Neutrophil (primary cell): ENCODE data around the gene OR6K2.

Experiments used
- H3K27ac ChIP-seq: fragments of 200-600 bp; sonication (generic); 2 replicates; pipeline ENCODE4 v1.5.1; 2016; ENCODE audit warnings: mild to moderate bottlenecking, moderate library complexity
- H3K27me3 ChIP-seq: fragments of 200-600 bp; sonication (generic); 2 replicates; pipeline ENCODE4 v1.6.0; 2016; ENCODE audit warnings: mild to moderate bottlenecking
- H3K36me3 ChIP-seq: fragments of 200-600 bp; sonication (generic); 2 replicates; pipeline ENCODE4 v1.5.1; 2017
- H3K4me1 ChIP-seq, 2 experiments: fragments of 200-600 bp in 1 of 2; sonication (generic) in 1 of 2; 1 replicate in 1 of 2; 2 replicates in 1 of 2; pipeline versions ENCODE4 v1.5.1 to v1.6.1; 2013 to 2016; ENCODE audit warnings: low read depth in 1 of 2, low read length in 1 of 2, mild to moderate bottlenecking in 1 of 2, moderate library complexity in 1 of 2; ENCODE audit not compliant: control insufficient read depth in 1 of 2, insufficient read depth in 1 of 2
- H3K4me3 ChIP-seq, 2 experiments: fragments of 200-600 bp in 1 of 2; sonication (generic) in 1 of 2; 1 replicate in 1 of 2; 2 replicates in 1 of 2; pipeline ENCODE4 v1.5.1; 2013 to 2016; ENCODE audit warnings: low read depth in 1 of 2, low read length in 1 of 2, mild to moderate bottlenecking in 1 of 2, moderate library complexity in 1 of 2
- H3K9me3 ChIP-seq: fragments of 200-600 bp; sonication (generic); 2 replicates; pipeline ENCODE4 v1.5.1; 2016
- TF ChIP-seq, protein P1 (sequence below): fragments of 200-600 bp; sonication (generic); IDR thresholded peaks from 2 replicates; pipeline ENCODE4 v1.5.1; 2016; ENCODE audit warnings: antibody characterized with exemption

Gene OR6K2

DNA sequence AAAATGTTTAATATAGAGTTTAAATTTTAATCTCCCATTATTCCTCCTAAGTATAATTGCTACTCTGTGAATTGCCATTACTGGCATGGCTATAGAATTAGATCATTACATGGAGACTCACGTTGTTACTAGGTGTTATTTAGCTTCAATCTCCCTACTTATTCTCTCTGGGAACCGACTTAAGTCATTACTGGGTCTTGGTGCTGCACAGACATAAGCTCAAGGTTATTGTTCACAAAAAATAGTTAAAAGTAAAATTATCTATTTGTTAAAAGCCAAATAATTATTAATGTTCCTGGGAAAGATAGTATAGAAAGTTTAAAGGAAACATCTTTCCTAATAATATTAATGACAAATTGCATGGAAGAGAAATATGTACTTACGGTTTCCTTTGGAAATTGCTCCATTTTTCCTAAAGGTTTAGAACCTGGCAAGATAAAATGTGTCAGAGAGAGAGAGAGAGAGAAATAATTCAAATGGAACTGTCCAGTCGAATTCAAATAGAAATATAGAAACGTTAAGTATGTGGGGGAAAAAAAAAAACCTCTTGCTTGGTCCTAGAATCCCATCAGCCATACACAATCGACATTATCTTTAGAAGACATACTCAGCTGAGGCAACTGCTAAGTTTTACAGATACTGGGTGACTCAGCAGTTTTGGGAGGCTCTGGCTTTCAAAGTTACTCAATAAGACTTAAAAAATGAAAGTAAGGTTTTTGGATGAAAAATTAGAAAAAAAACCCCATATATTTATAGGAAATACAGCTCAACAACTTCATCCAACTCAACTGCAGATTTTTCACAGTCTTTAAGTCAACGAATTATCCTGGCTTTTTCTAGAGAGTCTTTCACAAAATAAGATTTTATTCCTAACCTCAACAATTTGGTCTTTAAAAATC is 14.1 kb downstream of the OR6K2 start, which contains the start of gene SPTA1:
Gene SPTA1, minus strand, starts transcription at position 605 of the 899 bp plus-strand sequence. Its CDS starts 198 bp downstream, at position 407.
- no peaks in the 10 kb centered on the region for H3K27me3 ChIP-seq
- H3K27ac ChIP-seq, result no peak within 1 kb of the TSS
- H3K9me3 ChIP-seq, result no peaks in the 10 kb centered on the region
- H3K36me3 ChIP-seq, result no peaks in the 10 kb centered on the region
- H3K4me1 ChIP-seq, result peaks cover 3 to 6% of the 10 kb centered on the region in 2 experiments
- no peak within 1 kb of the TSS for H3K4me3 ChIP-seq
- TF ChIP-seq, protein P1, sequence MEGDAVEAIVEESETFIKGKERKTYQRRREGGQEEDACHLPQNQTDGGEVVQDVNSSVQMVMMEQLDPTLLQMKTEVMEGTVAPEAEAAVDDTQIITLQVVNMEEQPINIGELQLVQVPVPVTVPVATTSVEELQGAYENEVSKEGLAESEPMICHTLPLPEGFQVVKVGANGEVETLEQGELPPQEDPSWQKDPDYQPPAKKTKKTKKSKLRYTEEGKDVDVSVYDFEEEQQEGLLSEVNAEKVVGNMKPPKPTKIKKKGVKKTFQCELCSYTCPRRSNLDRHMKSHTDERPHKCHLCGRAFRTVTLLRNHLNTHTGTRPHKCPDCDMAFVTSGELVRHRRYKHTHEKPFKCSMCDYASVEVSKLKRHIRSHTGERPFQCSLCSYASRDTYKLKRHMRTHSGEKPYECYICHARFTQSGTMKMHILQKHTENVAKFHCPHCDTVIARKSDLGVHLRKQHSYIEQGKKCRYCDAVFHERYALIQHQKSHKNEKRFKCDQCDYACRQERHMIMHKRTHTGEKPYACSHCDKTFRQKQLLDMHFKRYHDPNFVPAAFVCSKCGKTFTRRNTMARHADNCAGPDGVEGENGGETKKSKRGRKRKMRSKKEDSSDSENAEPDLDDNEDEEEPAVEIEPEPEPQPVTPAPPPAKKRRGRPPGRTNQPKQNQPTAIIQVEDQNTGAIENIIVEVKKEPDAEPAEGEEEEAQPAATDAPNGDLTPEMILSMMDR, result no peak

DNA sequence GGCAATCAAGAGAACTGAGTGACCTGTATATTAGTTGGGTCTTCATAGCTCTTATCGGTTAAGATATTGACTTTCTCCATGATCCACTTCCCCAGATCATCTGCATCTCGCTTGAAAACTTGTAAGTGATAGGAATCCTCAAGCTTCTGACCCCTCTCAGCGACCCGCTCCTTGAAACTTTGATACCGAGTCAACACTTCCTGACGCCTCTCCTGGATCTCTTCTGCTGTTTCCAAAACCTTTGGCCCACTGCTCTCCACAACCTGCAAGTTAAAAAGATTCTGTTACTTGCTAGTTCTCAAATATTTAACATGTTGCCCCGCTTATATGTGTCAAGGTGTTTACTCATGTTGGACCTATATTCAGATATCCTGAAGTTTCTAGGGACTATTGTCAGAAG is 15.4 kb downstream of the OR6K2 start:
- H3K9me3 ChIP-seq, result no peaks in the 10 kb centered on the region
- TF ChIP-seq, protein P1, result no peak
- peaks cover 3 to 6% of the 10 kb centered on the region in 2 experiments for H3K4me1 ChIP-seq
- no peaks in the 10 kb centered on the region for H3K27me3 ChIP-seq
- no peak overlapping the region for H3K4me3 ChIP-seq
- no peak overlapping the region for H3K27ac ChIP-seq
- H3K36me3 ChIP-seq, result no peaks in the 10 kb centered on the region

DNA sequence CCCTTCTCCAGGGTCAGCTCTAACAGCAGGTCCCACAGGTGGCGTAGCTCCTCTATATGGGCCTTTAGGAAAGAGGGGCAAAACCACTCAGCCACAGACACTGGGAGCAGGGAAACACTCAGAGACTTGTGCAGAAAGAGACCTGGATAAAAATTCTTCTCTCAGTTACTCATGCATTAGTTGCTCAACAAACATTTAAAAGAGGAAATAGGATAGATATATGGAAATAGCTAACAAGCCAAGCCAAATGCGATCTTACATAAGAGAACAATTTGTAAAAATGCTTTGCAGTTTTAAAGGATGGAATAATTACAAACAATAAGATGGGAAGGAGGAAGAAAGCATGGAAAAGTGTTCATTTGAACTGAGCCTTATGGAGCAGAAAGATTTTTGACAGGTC is 18.8 kb downstream of the OR6K2 start:
- Histone ChIP-seq H3K4me3 (no peak overlapping the region), H3K4me1 (peaks cover 3 to 5% of the 10 kb centered on the region in 2 experiments), H3K27ac (no peak overlapping the region), H3K9me3 (no peaks in the 10 kb centered on the region), H3K36me3 (no peaks in the 10 kb centered on the region), H3K27me3 (no peaks in the 10 kb centered on the region)
- TF ChIP-seq, protein P1, result no peak

DNA sequence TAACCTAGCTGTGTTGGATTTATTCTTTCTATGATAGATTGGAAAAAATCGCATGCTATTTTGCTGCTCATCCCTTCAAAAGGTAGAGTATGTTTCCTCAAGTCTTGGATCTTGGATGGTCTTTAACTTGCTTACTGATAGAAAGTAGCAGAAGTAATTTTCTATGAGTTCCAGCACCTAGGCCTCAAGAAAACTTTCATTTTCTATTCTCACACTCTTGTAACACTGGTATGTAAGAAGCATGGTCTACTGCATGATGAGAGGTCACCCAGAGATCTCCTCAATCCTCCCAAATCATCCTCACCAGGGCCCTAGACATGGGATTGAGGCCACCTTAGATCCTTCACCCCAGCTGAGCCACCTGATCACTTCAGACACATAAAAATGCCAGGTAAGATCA is 21.2 kb downstream of the OR6K2 start:
- Histone ChIP-seq H3K27me3 (no peaks in the 10 kb centered on the region), H3K9me3 (no peaks in the 10 kb centered on the region), H3K4me1 (no peaks in the 10 kb centered on the region), H3K36me3 (no peaks in the 10 kb centered on the region), H3K27ac (no peak overlapping the region), H3K4me3 (no peak overlapping the region)
- TF ChIP-seq, protein P1, result no peak

DNA sequence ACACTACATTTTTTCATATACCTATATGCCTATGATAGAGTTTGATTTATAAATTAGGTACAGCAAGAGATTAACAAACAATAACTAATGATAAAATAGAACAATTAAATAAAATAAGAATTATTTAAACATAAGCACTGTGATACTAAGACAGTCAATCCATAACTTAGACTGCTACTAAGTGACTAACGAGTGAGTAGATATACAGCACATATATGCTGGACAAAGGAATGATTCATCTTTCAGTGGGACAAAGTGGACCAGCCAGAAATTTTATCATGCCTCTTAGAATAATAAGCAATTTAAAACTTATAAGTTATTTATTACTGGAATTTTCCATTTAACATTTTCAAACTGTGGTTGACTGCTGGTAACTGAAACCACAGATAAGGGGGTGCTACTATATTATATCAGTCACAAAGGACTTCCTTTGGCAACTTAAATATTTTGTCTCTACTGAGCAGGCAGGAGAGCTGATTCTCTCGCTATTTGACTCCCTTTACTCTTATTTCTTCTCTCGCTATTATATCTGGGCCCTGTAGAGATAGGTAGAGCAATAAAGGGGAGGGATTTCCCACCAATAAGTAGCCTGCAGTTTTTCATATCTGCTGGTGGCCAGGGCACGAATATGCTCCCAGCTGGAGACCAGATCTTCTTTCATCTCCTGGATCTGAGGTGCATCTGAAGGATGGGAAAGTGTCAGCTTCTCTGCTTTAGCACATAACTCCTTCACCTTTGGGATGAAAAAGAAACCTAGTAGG is 24.7 kb downstream of the OR6K2 start:
- Histone ChIP-seq H3K9me3 (no peaks in the 10 kb centered on the region), H3K36me3 (no peaks in the 10 kb centered on the region), H3K4me3 (no peak overlapping the region), H3K27ac (no peak overlapping the region), H3K27me3 (no peaks in the 10 kb centered on the region), H3K4me1 (no peaks in the 10 kb centered on the region)
- TF ChIP-seq, protein P1, result no peak
